ENCODE results near the gene RASA3.
"Not testable (repeated sequence)": the region's sequence is repeated elsewhere in the genome, so short reads cannot be mapped to it uniquely, and the experiment has no call there.

Gene RASA3

GRCh38 chr13:114124431-114124830 lies 8.0 kb downstream of the RASA3 start:
- no peak for DNase-seq

GRCh38 chr13:114123876-114124275 lies 8.5 kb downstream of the RASA3 start:
- DNase-seq, result no peak

GRCh38 chr13:114123448-114123847 lies 9.0 kb downstream of the RASA3 start:
- no peak for DNase-seq

- no peak for DNase-seq
Observed at GRCh38 chr13:114122591-114123211, 9.7 kb downstream of the RASA3 start.

- DNase-seq, result no peak
Observed at GRCh38 chr13:114122127-114122511, 10.3 kb downstream of the RASA3 start.

GRCh38 chr13:114121496-114122126 lies 10.8 kb downstream of the RASA3 start:
- no peak for DNase-seq

- DNase-seq, result no peak
Observed at GRCh38 chr13:114121031-114121430, 11.4 kb downstream of the RASA3 start.

- peak; percentile 24 for DNase-seq
Observed at GRCh38 chr13:114120591-114121011, 11.8 kb downstream of the RASA3 start.

GRCh38 chr13:114119196-114119595 lies 13.2 kb downstream of the RASA3 start:
- DNase-seq, result peak; percentile 96

GRCh38 chr13:114118511-114119123 lies 13.8 kb downstream of the RASA3 start:
- peak; percentile 73 for DNase-seq

GRCh38 chr13:114118086-114118485 lies 14.3 kb downstream of the RASA3 start:
- peak; percentile 7 for DNase-seq

GRCh38 chr13:114117341-114117874 lies 15.0 kb downstream of the RASA3 start:
- DNase-seq, result not testable (repeated sequence)

- no peak for DNase-seq
Observed at GRCh38 chr13:114116734-114117133, 15.7 kb downstream of the RASA3 start.

- DNase-seq, result no peak
Observed at GRCh38 chr13:114115796-114116195, 16.6 kb downstream of the RASA3 start.

- peak; percentile 95 for DNase-seq
Observed at GRCh38 chr13:114115191-114115671, 17.2 kb downstream of the RASA3 start.

GRCh38 chr13:114114666-114115065 lies 17.8 kb downstream of the RASA3 start:
- not testable (repeated sequence) for DNase-seq

- DNase-seq, result no peak
Observed at GRCh38 chr13:114114006-114114640, 18.3 kb downstream of the RASA3 start.

- DNase-seq, result not testable (repeated sequence)
Observed at GRCh38 chr13:114113395-114113794, 19.0 kb downstream of the RASA3 start.

- DNase-seq, result no peak
Observed at GRCh38 chr13:114112826-114113322, 19.5 kb downstream of the RASA3 start.

GRCh38 chr13:114112231-114112825 lies 20.1 kb downstream of the RASA3 start:
- DNase-seq, result no peak

- peak; percentile 25 for DNase-seq
Observed at GRCh38 chr13:114111577-114111976, 20.8 kb downstream of the RASA3 start.

GRCh38 chr13:114110830-114111189 lies 21.6 kb downstream of the RASA3 start:
- DNase-seq, result not testable (repeated sequence)
